GM12874 (cell line): ENCODE data around the gene PLXNA2.

Experiments
- CTCF ChIP-seq: IDR thresholded peaks from 2 replicates; pipeline ENCODE4 v1.5.1; 2011; ENCODE audit warnings: low read depth, mild to moderate bottlenecking, control low read depth, low read length, moderate library complexity; ENCODE audit not compliant: insufficient read depth

PLXNA2 gene

DNA sequence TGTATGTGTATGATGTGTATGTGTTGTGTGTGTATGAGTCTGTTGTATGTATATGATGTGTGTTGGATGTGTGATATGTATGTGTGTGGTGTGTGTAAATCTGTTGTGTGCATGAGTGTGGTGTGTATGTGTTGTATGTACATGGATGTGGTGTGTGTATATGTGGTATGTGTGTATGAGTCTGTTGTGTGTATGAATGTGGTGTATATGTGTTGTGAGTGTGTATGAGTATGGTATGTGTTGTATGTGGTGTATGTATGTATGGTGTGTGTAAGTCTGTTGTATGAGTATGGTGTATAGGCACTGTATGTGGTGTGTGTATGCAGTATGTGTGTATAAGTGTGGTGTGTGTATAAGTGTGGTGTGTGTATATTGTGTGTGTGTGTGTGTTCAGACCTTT is 95.0 kb downstream of the PLXNA2 start:
- TF ChIP-seq CTCF: no peak

- TF ChIP-seq CTCF: no peak
These were observed 95.8 kb downstream of the PLXNA2 start for GRCh38 chr1:208148380-208148779.

DNA sequence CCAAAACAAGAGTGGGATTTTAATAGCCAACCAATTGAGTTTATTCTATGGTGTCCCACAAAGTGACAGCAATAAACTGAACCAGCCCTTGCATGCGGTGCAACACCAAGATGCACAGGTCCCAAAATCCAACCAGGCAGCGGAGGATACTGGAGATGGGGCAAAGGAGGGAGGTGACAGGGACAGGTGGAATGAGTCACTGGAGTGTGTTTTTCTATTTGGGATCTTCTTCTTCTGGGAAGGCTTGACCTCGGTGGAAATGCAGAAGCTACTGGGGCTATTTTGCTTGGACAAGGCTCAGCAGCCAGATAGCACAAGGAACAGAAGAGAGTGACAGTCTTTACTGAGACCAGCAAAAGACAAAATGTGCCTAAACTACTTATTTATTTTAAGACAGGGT is 97.5 kb downstream of the PLXNA2 start:
- TF ChIP-seq CTCF: no peak

DNA sequence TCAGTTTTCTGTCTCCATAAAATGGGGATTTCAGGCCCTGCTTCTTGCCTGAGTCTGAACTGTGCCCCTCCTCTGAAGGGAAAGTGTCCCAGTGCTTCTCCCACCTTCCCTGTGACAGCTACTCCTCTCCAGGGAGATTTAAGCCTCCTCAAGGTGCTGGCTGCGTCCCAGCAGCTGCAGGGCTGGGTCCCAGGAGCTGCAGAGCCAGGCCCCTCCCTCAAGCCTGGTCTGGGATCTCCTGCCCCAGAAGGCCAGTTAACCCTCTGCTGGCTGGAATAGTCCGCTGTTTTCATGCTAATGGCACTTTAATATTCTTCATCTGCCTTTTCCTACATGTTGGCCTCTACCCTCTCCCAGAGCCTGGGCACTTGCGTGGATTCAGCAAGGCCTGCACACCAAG is 99.0 kb downstream of the PLXNA2 start:
- no peak for TF ChIP-seq CTCF

DNA sequence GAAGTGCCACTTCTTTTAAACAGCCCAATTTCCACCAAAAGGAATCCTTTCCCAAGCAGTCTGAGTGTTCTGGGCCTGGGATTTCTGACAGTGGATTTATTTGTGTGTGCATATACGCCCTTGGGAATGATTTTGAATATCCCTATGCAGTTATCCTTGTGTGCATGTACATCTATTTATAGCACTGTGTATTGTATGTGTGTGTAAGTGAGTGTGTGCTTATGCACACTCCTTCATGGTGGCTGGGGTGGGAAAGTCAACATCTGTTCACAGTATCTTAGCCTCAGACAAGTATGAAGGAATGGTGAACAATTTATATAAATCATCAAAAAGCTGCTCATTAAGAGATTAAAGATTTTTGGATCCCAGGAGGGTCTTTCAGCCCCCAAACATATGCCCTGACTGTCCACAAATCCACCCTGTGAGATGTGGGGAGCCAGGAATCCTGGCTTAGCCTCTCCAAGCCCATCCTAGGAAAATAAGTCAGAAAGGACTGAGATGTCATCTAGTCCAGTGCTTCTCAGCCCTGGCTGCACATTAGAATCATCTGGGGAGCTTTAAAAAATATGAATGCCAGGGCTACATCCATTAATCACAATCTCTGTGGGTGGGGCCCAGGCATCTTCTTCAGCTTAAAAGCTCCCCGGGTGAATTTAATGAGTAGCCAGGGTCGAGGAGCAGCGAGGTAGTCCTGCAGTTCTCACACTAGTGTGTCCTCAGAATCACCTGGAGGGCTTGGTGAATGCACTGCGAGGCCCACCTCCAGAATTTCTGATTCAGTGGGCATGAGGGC is 101.4 kb downstream of the PLXNA2 start:
- no peak for TF ChIP-seq CTCF

DNA sequence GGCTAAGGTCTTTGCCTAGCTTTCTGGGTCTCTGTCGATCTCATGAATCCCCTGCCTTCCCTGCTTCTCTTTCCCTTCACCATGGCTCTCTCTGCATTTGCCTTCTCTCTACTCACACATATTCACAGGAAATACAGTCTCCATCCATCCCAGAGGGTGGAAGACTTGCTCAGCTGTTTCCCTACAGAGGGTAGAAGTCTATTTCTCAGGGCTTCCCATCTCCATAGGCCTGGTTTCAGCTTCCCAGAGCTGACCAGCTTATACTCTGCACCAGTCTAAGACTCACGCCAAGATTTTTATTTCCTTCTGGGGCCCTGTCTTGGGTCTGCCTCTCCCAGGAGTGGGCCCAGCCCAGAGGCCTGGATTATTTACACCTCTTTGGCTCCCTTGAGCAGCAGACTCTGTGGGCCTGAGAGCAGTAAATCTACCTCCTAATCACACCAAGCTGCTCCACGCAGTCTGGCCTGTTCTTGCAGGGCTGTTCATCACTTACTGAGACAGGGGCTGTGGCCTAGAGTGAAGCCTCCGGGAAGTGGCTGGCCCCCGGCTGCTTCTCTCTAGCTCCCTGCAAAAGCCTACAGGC is 102.5 kb downstream of the PLXNA2 start:
- TF ChIP-seq CTCF: no peak

- no peak for TF ChIP-seq CTCF
These were observed 104.6 kb downstream of the PLXNA2 start for GRCh38 chr1:208139434-208140045.
